H1 (cell line): ENCODE measurements around the gene C9. TPM values are rescaled to one million over a fixed set of nuclear protein-coding genes. Genes with fewer than 3 reads are reported as not detected.

Experiments used
- CTCF ChIA-PET: fragments of 300-600 bp; sonication (Branson Sonifier 250); formaldehyde crosslinking; loops from one replicate; lab custom pipeline; 2021; ENCODE audit not compliant: partially characterized antibody; lab: Charles Lee
- POLR2A ChIA-PET: fragments of 300-600 bp; sonication (Branson Sonifier 250); formaldehyde crosslinking; loops from one replicate; lab custom pipeline; 2021; ENCODE audit warnings: inconsistent platforms; ENCODE audit not compliant: partially characterized antibody; lab: Charles Lee
- DNase-seq, 2 experiments: peaks; one replicate each; pipeline versions ENCODE4 v3.0.0 to v3.0.0-alpha.2; 2010 to 2022; ENCODE audit warnings: low spot score in 2 of 2, low read depth in 1 of 2, mixed read lengths in 1 of 2
- FAIRE-seq: peaks from 2 replicates; lab custom pipeline; 2011; peaks lifted over from hg19 to GRCh38; lab: Jason Lieb, UNC
- H2AFZ ChIP-seq: 2 replicates; pipeline ENCODE4 v1.8.1; 2012; ENCODE audit warnings: low read length, inconsistent platforms
- H2AK5ac ChIP-seq: 2 replicates; pipeline ENCODE4 v1.6.1; 2013; ENCODE audit warnings: low read depth, low read length
- H2BK120ac ChIP-seq: replicated peaks from 2 replicates; pipeline ENCODE3; 2013; ENCODE audit warnings: low read depth, low read length, inconsistent platforms
- H2BK12ac ChIP-seq: 2 replicates; pipeline ENCODE4 v1.6.1; 2013; ENCODE audit warnings: low read depth, low read length
- H2BK15ac ChIP-seq: 2 replicates; pipeline ENCODE4 v1.6.1; 2013; ENCODE audit warnings: low read length
- H2BK20ac ChIP-seq: 2 replicates; pipeline ENCODE4 v1.6.1; 2013; ENCODE audit warnings: low read length
- H2BK5ac ChIP-seq: 2 replicates; pipeline ENCODE4 v1.6.1; 2013; ENCODE audit warnings: low read depth, low read length
- H3K14ac ChIP-seq: 2 replicates; pipeline ENCODE4 v1.6.1; 2013; ENCODE audit warnings: inconsistent platforms; ENCODE audit not compliant: insufficient read length
- H3K18ac ChIP-seq: 2 replicates; pipeline ENCODE4 v1.6.1; 2013; ENCODE audit warnings: low read length; ENCODE audit errors: extremely low read depth
- H3K23ac ChIP-seq: 2 replicates; pipeline ENCODE4 v1.6.1; 2013; ENCODE audit warnings: inconsistent platforms; ENCODE audit not compliant: insufficient read length
- H3K23me2 ChIP-seq: 2 replicates; pipeline ENCODE4 v1.6.1; 2013; ENCODE audit warnings: low read depth, low read length
- H3K27ac ChIP-seq: 2 replicates; pipeline ENCODE4 v1.6.1; 2011; ENCODE audit warnings: low read depth, low read length, inconsistent platforms
- H3K27me3 ChIP-seq, 4 experiments: replicated peaks in 1 of 4; 1 replicate in 1 of 4; 2 replicates in 3 of 4; pipeline versions ENCODE4 v1.6.1 to v1.8.1; 2011 to 2013; ENCODE audit warnings: low read length in 3 of 4, mild to moderate bottlenecking in 3 of 4, inconsistent platforms in 2 of 4, mixed read lengths in 2 of 4, moderate library complexity in 1 of 4; ENCODE audit not compliant: control insufficient read depth in 3 of 4, insufficient read depth in 3 of 4; ENCODE audit errors: extremely low read depth in 1 of 4
- H3K36me3 ChIP-seq, 4 experiments: 2 replicates each; pipeline versions ENCODE4 v1.6.1 to v1.8.1; 2011 to 2013; ENCODE audit warnings: mild to moderate bottlenecking in 4 of 4, low read length in 3 of 4, moderate library complexity in 2 of 4, control low read depth in 1 of 4, inconsistent platforms in 1 of 4; ENCODE audit not compliant: insufficient read depth in 4 of 4, control insufficient read depth in 2 of 4
- H3K4ac ChIP-seq: replicated peaks from 2 replicates; pipeline ENCODE3; 2013; ENCODE audit warnings: low read length, low read depth, mixed read lengths, inconsistent platforms; ENCODE audit not compliant: insufficient read length
- H3K4me1 ChIP-seq, 4 experiments: replicated peaks in 1 of 4; 1 replicate in 1 of 4; 2 replicates in 3 of 4; pipeline versions ENCODE4 v1.6.1 to v1.8.1; 2011 to 2013; ENCODE audit warnings: low read length in 3 of 4, inconsistent platforms in 2 of 4, mixed read lengths in 1 of 4; ENCODE audit not compliant: insufficient read depth in 4 of 4, control insufficient read depth in 3 of 4
- H3K4me2 ChIP-seq, 2 experiments: 2 replicates each; pipeline versions ENCODE4 v1.6.1 to v1.8.1; 2011 to 2013; ENCODE audit warnings: low read depth in 2 of 2, low read length in 2 of 2, control low read depth in 1 of 2, inconsistent platforms in 1 of 2, mild to moderate bottlenecking in 1 of 2; ENCODE audit not compliant: insufficient read depth in 1 of 2
- H3K4me3 ChIP-seq, 4 experiments: fragments of 200-600, 300-600 bp in 1 of 4; sonication (generic), shearing (Covaris generic), sonication (Bioruptor Twin) in 1 of 4; 2 replicates each; pipeline versions ENCODE4 v1.5.1 to v1.8.1; 2011 to 2016; ENCODE audit warnings: low read length in 4 of 4, low read depth in 3 of 4, control low read depth in 2 of 4, inconsistent platforms in 2 of 4, mild to moderate bottlenecking in 2 of 4, mixed read lengths in 1 of 4, moderate library complexity in 1 of 4; ENCODE audit not compliant: insufficient read depth in 2 of 4; ENCODE audit errors: extremely low read depth in 1 of 4
- H3K56ac ChIP-seq: replicated peaks from 2 replicates; pipeline ENCODE3; 2013; ENCODE audit warnings: low read depth, mild to moderate bottlenecking, mixed read lengths, low read length, inconsistent platforms; ENCODE audit not compliant: insufficient read length
- H3K79me1 ChIP-seq: 2 replicates; pipeline ENCODE4 v1.6.1; 2013; ENCODE audit warnings: low read depth, low read length, control low read depth
- H3K79me2 ChIP-seq, 2 experiments: 2 replicates each; pipeline versions ENCODE4 v1.6.1 to v1.8.1; 2012 to 2013; ENCODE audit warnings: low read length in 2 of 2, mild to moderate bottlenecking in 2 of 2, inconsistent platforms in 1 of 2; ENCODE audit not compliant: insufficient read depth in 2 of 2, control insufficient read depth in 1 of 2
- H3K9ac ChIP-seq, 4 experiments: replicated peaks in 1 of 4; 1 replicate in 1 of 4; 2 replicates in 3 of 4; pipeline versions ENCODE4 v1.6.1 to v1.8.1; 2011 to 2013; ENCODE audit warnings: low read depth in 3 of 4, low read length in 3 of 4, control low read depth in 2 of 4, mild to moderate bottlenecking in 2 of 4, moderate library complexity in 2 of 4, inconsistent platforms in 1 of 4; ENCODE audit errors: extremely low read depth in 1 of 4
- H3K9me3 ChIP-seq, 2 experiments: 2 replicates each; pipeline versions ENCODE4 v1.6.1 to v1.8.1; 2012 to 2013; ENCODE audit warnings: mild to moderate bottlenecking in 2 of 2, moderate library complexity in 2 of 2, control low read depth in 1 of 2, inconsistent platforms in 1 of 2, low read depth in 1 of 2, low read length in 1 of 2, mixed read lengths in 1 of 2; ENCODE audit not compliant: insufficient read depth in 2 of 2
- H4K20me1 ChIP-seq, 2 experiments: replicated peaks in 1 of 2; 2 replicates each; pipeline versions ENCODE3 to v1.8.1; 2011 to 2013; ENCODE audit warnings: inconsistent platforms in 2 of 2, low read length in 2 of 2, mild to moderate bottlenecking in 1 of 2; ENCODE audit not compliant: insufficient read depth in 2 of 2, control insufficient read depth in 1 of 2
- H4K5ac ChIP-seq: 2 replicates; pipeline ENCODE4 v1.6.1; 2013; ENCODE audit warnings: low read length, low read depth, mixed read lengths, inconsistent platforms; ENCODE audit not compliant: insufficient read length
- H4K8ac ChIP-seq: 2 replicates; pipeline ENCODE4 v1.8.0; 2013; ENCODE audit warnings: mild to moderate bottlenecking, moderate library complexity, low read length, inconsistent platforms; ENCODE audit not compliant: insufficient read depth; ENCODE audit errors: extremely low read depth
- H4K91ac ChIP-seq: replicated peaks from 2 replicates; pipeline ENCODE3; 2013; ENCODE audit warnings: low read length, mixed read lengths, inconsistent platforms; ENCODE audit not compliant: insufficient read length
- BACH1 ChIP-seq: IDR thresholded peaks from 2 replicates; pipeline ENCODE4 v1.6.1; 2012; ENCODE audit warnings: low read length, improper control_type of control experiment
- CBX5 ChIP-seq: fragments of 300-800, 300-1000 bp; sonication (generic); IDR thresholded peaks from 2 replicates; pipeline ENCODE4 v1.7.1; 2016; ENCODE audit warnings: antibody characterized with exemption, low read length, low read depth
- CBX8 ChIP-seq: fragments of 300-800, 300-1000 bp; sonication (generic); IDR thresholded peaks from 2 replicates; pipeline ENCODE4 v1.7.1; 2016; ENCODE audit warnings: low read depth, low read length, borderline replicate concordance
- EZH2 ChIP-seq: fragments of 200-600 bp; sonication (generic); IDR thresholded peaks from 2 replicates; pipeline ENCODE4 v1.7.1; 2012; ENCODE audit warnings: low read depth, mild to moderate bottlenecking, moderate library complexity, low read length, inconsistent platforms; ENCODE audit not compliant: severe bottlenecking
- KDM4A ChIP-seq: IDR thresholded peaks from one replicate; pipeline ENCODE4 v1.7.1; 2012; ENCODE audit warnings: low read depth, mild to moderate bottlenecking, moderate library complexity, low read length, inconsistent platforms; ENCODE audit not compliant: severe bottlenecking
- NRF1 ChIP-seq: IDR thresholded peaks from 2 replicates; pipeline ENCODE4 v1.6.1; 2011; ENCODE audit warnings: mild to moderate bottlenecking, low read depth, low read length, improper control_type of control experiment
- POU5F1 ChIP-seq: IDR thresholded peaks from 2 replicates; pipeline ENCODE4 v1.6.1; 2011; ENCODE audit warnings: low read depth, mild to moderate bottlenecking, low read length, moderate library complexity
- SIN3A ChIP-seq, 2 experiments: IDR thresholded peaks in 1 of 2; conservative IDR thresholded peaks in 1 of 2; 2 replicates each; pipeline ENCODE4 v1.6.1; 2011 to 2012; ENCODE audit warnings: low read length in 2 of 2, improper control_type of control experiment in 1 of 2, low read depth in 1 of 2, mild to moderate bottlenecking in 1 of 2
- SP2 ChIP-seq: IDR thresholded peaks from 2 replicates; pipeline ENCODE4 v1.6.1; 2012; ENCODE audit warnings: mild to moderate bottlenecking, low read length, inconsistent platforms
- SRF ChIP-seq: IDR thresholded peaks from 2 replicates; pipeline ENCODE4 v1.6.1; 2011; ENCODE audit warnings: mild to moderate bottlenecking, low read depth, low read length, moderate library complexity
- WGBS, 2 experiments: shearing (Covaris generic) in 1 of 2; methylation state at CpG; one replicate each; pipeline versions ENCODE4 v1.1.6 to v1.1.7; 2013 to 2015; ENCODE audit warnings: low lambda C conversion rate in 2 of 2, mixed read lengths in 2 of 2, inconsistent platforms in 1 of 2, low coverage in 1 of 2, missing lambda C conversion rate in 1 of 2; ENCODE audit not compliant: insufficient replicate concordance in 2 of 2, insufficient coverage in 1 of 2, insufficient read length in 1 of 2; ENCODE audit errors: extremely low coverage in 1 of 2, missing lambda C conversion rate in 1 of 2; 5-methylcytosine and 5-hydroxymethylcytosine counted together
- polyA plus RNA-seq, 7 experiments: library from polyadenylated mRNA; depleted of rRNA in 3 of 7; stranded (reverse) in 5 of 7; unstranded in 2 of 7; fragments of >200 nt in 5 of 7; fragments of 200-250 nt in 2 of 7; gene quantifications; 1 replicate in 5 of 7; 2 replicates in 1 of 7; 4 replicates in 1 of 7; pipeline versions ENCODE4 v1.2.1 to v1.2.3, GENCODE V29; 2011 to 2013; ENCODE audit warnings: missing spikeins in 2 of 7, mixed read lengths in 2 of 7
- total RNA-seq: library from RNA; stranded (reverse); fragmentation: NEBNext Ultra II Directional; extraction: Animal tissue kit (Norgen Biotek cat#: 25700); gene quantifications from 2 replicates; pipeline ENCODE4 v1.2.1, GENCODE V29; 2021

Gene C9
- total and polyA plus RNA-seq, 2 of the 8 experiments (the other 6 are each of a cell fraction or from before 2014, with no cell fraction given): not detected

DNA sequence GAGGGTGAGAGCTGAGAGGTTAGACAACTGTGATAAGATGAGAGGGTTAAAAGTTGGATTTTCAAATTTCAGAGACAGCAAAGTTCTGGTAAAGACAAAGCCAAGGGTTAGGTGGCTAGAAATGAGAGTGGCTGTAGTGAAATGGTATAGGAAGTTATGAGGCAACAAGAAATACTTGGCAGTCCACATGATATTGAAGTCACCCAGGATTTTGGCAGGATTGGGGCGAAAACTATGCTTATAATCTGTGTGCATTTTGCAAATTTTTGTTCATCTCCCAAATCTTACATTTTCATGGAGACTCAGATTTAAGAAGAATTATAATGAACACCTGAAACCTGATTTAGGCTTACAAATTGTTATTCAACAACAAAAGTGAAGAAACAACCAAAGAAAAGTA is 35.6 kb downstream of the C9 start:
- TF ChIP-seq KDM4A: no peak
- no peak for TF ChIP-seq SIN3A (conservative IDR thresholded peaks at IDR 0.05 in 1 of 2, IDR thresholded peaks at IDR 0.05 in 1 of 2; ENCODE audit: low read depth in 1 of 2, low read length in 2 of 2)
- no peak for TF ChIP-seq CBX8
- no peak for TF ChIP-seq NRF1
- TF ChIP-seq EZH2: no peak
- TF ChIP-seq BACH1: no peak
- no peak for TF ChIP-seq POU5F1
- TF ChIP-seq CBX5: no peak
- no peak for TF ChIP-seq SP2
- TF ChIP-seq SRF: no peak
- ChIA-PET POLR2A (no interaction called here), CTCF (interaction anchor here (2.3 kb wide), 1 partner anchor 15 kb away, joined by 6 read pairs; no protein-coding TSS in a partner anchor)
- Histone ChIP-seq H3K79me1 (no peaks in the 10 kb centered on the region), H3K56ac (no peak overlapping the region), H3K27me3 (no peaks in the 10 kb centered on the region), H3K9me3 (peaks cover 5 to 7% of the 10 kb centered on the region in 2 experiments; a peak in 2 of 4 replicates), H3K79me2 (no peaks in the 10 kb centered on the region), H4K8ac (no peak overlapping the region), H2BK12ac (no peak overlapping the region), H4K5ac (no peak overlapping the region), H4K20me1 (no peaks in the 10 kb centered on the region), H2BK5ac (no peak overlapping the region), H3K4me2 (no peak overlapping the region), H3K9ac (no peak overlapping the region), H3K23me2 (no peaks in the 10 kb centered on the region), H4K91ac (no peak overlapping the region), H3K4me1 (no peaks in the 10 kb centered on the region), H3K4me3 (no peak overlapping the region), H3K18ac (no peak overlapping the region), H2BK15ac (no peak overlapping the region), H3K4ac (no peak overlapping the region), H3K27ac (no peak overlapping the region), H2AFZ (no peak overlapping the region), H2AK5ac (no peak overlapping the region), H3K36me3 (no peaks in the 10 kb centered on the region), H2BK20ac (no peak overlapping the region), H3K14ac (no peak overlapping the region), H3K23ac (no peak overlapping the region), H2BK120ac (no peak overlapping the region)
- DNase-seq (no peak), FAIRE-seq (no peak)
- WGBS, 2 experiments: 81% methylated on average over 1 of the region's 1 CpG; no CpG with 5 or more reads in 1 of the 2 experiments
